Stomach (tissue), 9 donors: Measurements from ENCODE around the gene TENT4B. TPM values are rescaled to one million over a fixed set of nuclear protein-coding genes. Genes with fewer than 3 reads are reported as not detected.

ENCODE experiments used
- DNase-seq, 2 donors: peaks; one replicate each; pipeline versions ENCODE4 v3.0.0 to v3.0.0-alpha.2; 2013 to 2019
- H3K27ac ChIP-seq, 5 donors: fragments of 200-600 bp in 4 of 5; sonication (generic) in 4 of 5; one replicate each; pipeline ENCODE4 v1.5.1; 2013 to 2019; ENCODE audit warnings: mild to moderate bottlenecking in 1 of 5, moderate library complexity in 1 of 5
- H3K27me3 ChIP-seq, 3 donors: fragments of 200-600 bp; sonication (generic); one replicate each; pipeline ENCODE4 v1.5.1; 2017 to 2019; ENCODE audit warnings: mixed run types in 1 of 3
- H3K36me3 ChIP-seq, 4 donors: fragments of 200-600 bp; sonication (generic); 1 replicate in 3 of 4; 2 replicates in 1 of 4; pipeline ENCODE4 v1.5.1; 2016 to 2019
- H3K4me1 ChIP-seq, 4 donors: fragments of 200-600 bp; sonication (generic); one replicate each; pipeline ENCODE4 v1.5.1; 2016 to 2019
- H3K4me3 ChIP-seq, 4 donors: fragments of 200-600 bp; sonication (generic) in 3 of 4; one replicate each; pipeline ENCODE4 v1.5.1; 2016 to 2019; ENCODE audit warnings: mild to moderate bottlenecking in 1 of 4
- H3K9me3 ChIP-seq, 4 donors: fragments of 200-600 bp; sonication (generic); one replicate each; pipeline ENCODE4 v1.5.1; 2016 to 2019
- EP300 ChIP-seq: sonication (generic); formaldehyde crosslinking; IDR thresholded peaks from one replicate; pipeline ENCODE4 v1.6.1; 2017; ENCODE audit warnings: antibody characterized with exemption
- POLR2A ChIP-seq, 4 donors: fragments of 450-650 bp; IDR thresholded peaks; one replicate each; pipeline ENCODE4 v1.6.1; 2016; ENCODE audit warnings: antibody characterized with exemption in 4 of 4, control low read depth in 2 of 4, mild to moderate bottlenecking in 1 of 4, moderate library complexity in 1 of 4
- POLR2AphosphoS5 ChIP-seq, 3 donors: sonication (generic); formaldehyde crosslinking; IDR thresholded peaks; one replicate each; pipeline ENCODE4 v1.6.1; 2016; ENCODE audit warnings: antibody characterized with exemption in 3 of 3
- WGBS, 5 donors: extraction: QIAGEN DNeasy Blood & Tissue Kit in 3 of 5; methylation state at CpG; one replicate each; pipeline versions ENCODE4 v1.1.5 to v1.1.7; 2013 to 2018; 5-methylcytosine and 5-hydroxymethylcytosine counted together
- intact Hi-C: fragments of 100-400 bp; cut with DNase I; formaldehyde crosslinking; loops from one replicate; pipeline ENCODE4 v1.15.1; 2023; ENCODE audit warnings: low total_unique reads
- polyA plus RNA-seq, 3 donors: library from polyadenylated mRNA; stranded (reverse); fragments of 200-250 nt; gene quantifications; one replicate each; pipeline ENCODE4 v1.2.3, GENCODE V29; 2013
- total RNA-seq, 5 donors: library from RNA; depleted of rRNA; stranded (reverse); fragments of >200 nt; gene quantifications; one replicate each; pipeline versions ENCODE4 v1.1.0 to v1.2.3, GENCODE V29; 2014 to 2016
- TF ChIP-seq, protein P1 (sequence below), 7 experiments: fragments of 450-650 bp in 4 of 7; fragments of 200-600 bp in 3 of 7; sonication (generic) in 3 of 7; IDR thresholded peaks; one replicate each; pipeline ENCODE4 v1.5.1; 2016 to 2019; ENCODE audit warnings: antibody characterized with exemption in 7 of 7, control low read depth in 2 of 7, mild to moderate bottlenecking in 1 of 7
- donor health status: healthy with polysubstance abuse.
- donor health status: Bipolar disorder and iron deficiency.
- donor health status: healthy.

TENT4B gene
- total and polyA plus RNA-seq, 8 donors: 2.4 to 24.1 (median 8.3) TPM

DNA sequence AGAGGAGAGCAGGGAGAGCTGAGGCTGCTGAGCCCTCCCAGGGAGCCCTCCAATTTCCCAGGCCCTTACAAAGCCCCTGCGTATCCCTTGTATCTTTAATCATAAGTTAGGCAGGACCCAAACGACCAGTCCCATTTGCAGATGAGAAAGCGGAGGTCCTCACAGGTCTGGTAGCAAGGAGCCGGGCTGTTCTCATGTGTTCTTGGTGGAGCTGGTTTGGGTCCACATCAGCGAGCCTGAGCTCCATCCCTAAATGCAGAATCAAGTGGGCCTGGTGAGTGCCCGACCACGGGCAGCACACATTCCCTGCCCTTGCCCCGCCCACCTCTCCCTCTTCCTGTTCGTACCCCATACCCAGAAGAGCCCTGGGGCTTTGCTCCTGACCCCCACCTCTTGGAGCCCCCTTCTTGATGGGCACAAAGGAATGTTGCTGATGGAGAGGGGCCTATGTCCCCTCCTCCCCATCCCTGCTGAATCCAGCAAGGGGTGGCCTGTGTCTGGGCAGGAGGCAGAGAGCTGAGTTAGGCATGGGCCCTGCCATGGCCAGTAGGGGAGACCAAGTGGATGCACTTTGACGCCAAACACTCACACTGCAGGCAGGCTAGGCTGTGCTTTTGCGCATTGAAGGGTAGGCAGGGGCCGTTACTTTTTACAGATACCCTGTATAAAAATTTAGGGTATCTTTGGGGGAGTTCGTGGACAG lies 95.0 kb downstream of the TENT4B start:
- no peaks in the 10 kb centered on the region for H3K36me3 ChIP-seq
- peaks cover 15 to 23% (median 22%) of the 10 kb centered on the region in 4 donors for H3K4me1 ChIP-seq
- H3K4me3 ChIP-seq: no peak overlapping the region
- H3K27me3 ChIP-seq: no peaks in the 10 kb centered on the region
- DNase-seq: no peak
- H3K9me3 ChIP-seq: no peaks in the 10 kb centered on the region
- 82 to 95% (median 85%) methylated on average over 12 to 13 of the region's 13 CpGs for WGBS, 5 donors
- TF ChIP-seq POLR2AphosphoS5 (IDR thresholded peaks at IDR 0.05): no peak
- TF ChIP-seq, protein P1, sequence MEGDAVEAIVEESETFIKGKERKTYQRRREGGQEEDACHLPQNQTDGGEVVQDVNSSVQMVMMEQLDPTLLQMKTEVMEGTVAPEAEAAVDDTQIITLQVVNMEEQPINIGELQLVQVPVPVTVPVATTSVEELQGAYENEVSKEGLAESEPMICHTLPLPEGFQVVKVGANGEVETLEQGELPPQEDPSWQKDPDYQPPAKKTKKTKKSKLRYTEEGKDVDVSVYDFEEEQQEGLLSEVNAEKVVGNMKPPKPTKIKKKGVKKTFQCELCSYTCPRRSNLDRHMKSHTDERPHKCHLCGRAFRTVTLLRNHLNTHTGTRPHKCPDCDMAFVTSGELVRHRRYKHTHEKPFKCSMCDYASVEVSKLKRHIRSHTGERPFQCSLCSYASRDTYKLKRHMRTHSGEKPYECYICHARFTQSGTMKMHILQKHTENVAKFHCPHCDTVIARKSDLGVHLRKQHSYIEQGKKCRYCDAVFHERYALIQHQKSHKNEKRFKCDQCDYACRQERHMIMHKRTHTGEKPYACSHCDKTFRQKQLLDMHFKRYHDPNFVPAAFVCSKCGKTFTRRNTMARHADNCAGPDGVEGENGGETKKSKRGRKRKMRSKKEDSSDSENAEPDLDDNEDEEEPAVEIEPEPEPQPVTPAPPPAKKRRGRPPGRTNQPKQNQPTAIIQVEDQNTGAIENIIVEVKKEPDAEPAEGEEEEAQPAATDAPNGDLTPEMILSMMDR (IDR thresholded peaks at IDR 0.05): no peak
- TF ChIP-seq EP300: no peak
- TF ChIP-seq POLR2A (IDR thresholded peaks at IDR 0.05): no peak
- intact Hi-C loops: no loop called here
- no peak overlapping the region for H3K27ac ChIP-seq

DNA sequence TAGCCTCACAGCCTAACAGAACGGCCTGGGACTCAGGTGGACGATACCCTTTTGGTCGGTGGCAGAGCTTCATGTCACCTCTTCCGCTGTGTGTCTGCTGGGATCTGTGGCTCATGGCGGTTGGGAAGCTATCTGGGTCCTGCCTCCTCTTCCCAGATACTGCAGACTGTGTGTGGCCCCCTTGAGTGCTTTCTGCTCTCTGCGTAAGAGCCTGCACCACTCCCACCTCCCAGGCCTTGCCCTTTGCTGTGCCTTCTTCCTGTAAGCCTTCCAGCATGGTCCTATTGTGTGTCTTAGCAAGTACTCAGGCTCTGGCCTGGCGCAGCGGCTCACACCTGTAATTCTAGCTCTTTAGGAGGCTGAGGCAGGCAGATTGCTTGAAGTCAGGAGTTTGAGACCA lies 95.7 kb downstream of the TENT4B start:
- Histone ChIP-seq H3K27ac (no peak overlapping the region), H3K27me3 (no peaks in the 10 kb centered on the region), H3K9me3 (no peaks in the 10 kb centered on the region), H3K4me1 (peaks cover 15 to 23% (median 22%) of the 10 kb centered on the region in 4 donors), H3K36me3 (no peaks in the 10 kb centered on the region), H3K4me3 (no peak overlapping the region)
- TF ChIP-seq, protein P1 (IDR thresholded peaks at IDR 0.05): no peak
- TF ChIP-seq EP300 (no peak), POLR2A (IDR thresholded peaks at IDR 0.05) (no peak), POLR2AphosphoS5 (IDR thresholded peaks at IDR 0.05) (no peak)
- intact Hi-C loops: no loop called here
- WGBS, 5 donors: 91 to 96% (median 95%) methylated on average over 7 to 8 of the region's 8 CpGs
- DNase-seq: no peak

- TF ChIP-seq POLR2A (IDR thresholded peaks at IDR 0.05) (no peak), EP300 (no peak)
- no peak for DNase-seq
- Histone ChIP-seq H3K36me3 (no peaks in the 10 kb centered on the region), H3K27ac (no peak overlapping the region), H3K9me3 (no peaks in the 10 kb centered on the region), H3K27me3 (no peaks in the 10 kb centered on the region), H3K4me3 (no peak overlapping the region), H3K4me1 (peaks cover 4 to 5% (median 5%) of the 10 kb centered on the region in 4 donors)
- intact Hi-C loops: no loop called here
- WGBS, 5 donors: 80 to 88% (median 82%) methylated on average over 15 of the region's 15 CpGs
Measured at GRCh38 chr16:50251375-50252081, 98.4 kb downstream of the TENT4B start.

GRCh38 chr16:50252082-50252611 lies 99.0 kb downstream of the TENT4B start:
- H3K4me1 ChIP-seq: no peaks in the 10 kb centered on the region
- H3K27me3 ChIP-seq: no peaks in the 10 kb centered on the region
- H3K36me3 ChIP-seq: no peaks in the 10 kb centered on the region
- DNase-seq: no peak
- intact Hi-C loops: no loop called here
- H3K27ac ChIP-seq: no peak overlapping the region
- TF ChIP-seq EP300 (no peak), POLR2A (IDR thresholded peaks at IDR 0.05) (no peak), POLR2AphosphoS5 (IDR thresholded peaks at IDR 0.05) (no peak)
- TF ChIP-seq, protein P1 (IDR thresholded peaks at IDR 0.05): no peak
- H3K9me3 ChIP-seq: no peaks in the 10 kb centered on the region
- WGBS, 5 donors: 78 to 94% (median 91%) methylated on average over 8 to 9 of the region's 9 CpGs
- no peak overlapping the region for H3K4me3 ChIP-seq
